Transverse colon (tissue), 4 donors: Measurements from ENCODE around the gene EXOC8.

Experiments used
- CTCF ChIP-seq, 5 experiments: fragments of 200-600 bp in 3 of 5; fragments of 450-650 bp in 2 of 5; sonication (generic) in 3 of 5; IDR thresholded peaks; 1 replicate in 2 of 5; 2 replicates in 3 of 5; pipeline ENCODE4 v1.5.1; 2016 to 2017; ENCODE audit warnings: antibody characterized with exemption in 5 of 5, inconsistent platforms in 3 of 5, mild to moderate bottlenecking in 2 of 5, moderate library complexity in 1 of 5
- POLR2AphosphoS5 ChIP-seq, 3 donors: sonication (generic); formaldehyde crosslinking; IDR thresholded peaks; one replicate each; pipeline ENCODE4 v1.6.1; 2016; ENCODE audit warnings: antibody characterized with exemption in 3 of 3

GRCh38 chr1:231348442-231348841, 10.8 kb upstream of the EXOC8 start:
- no peak for TF ChIP-seq CTCF (IDR thresholded peaks at IDR 0.05)
- no peak for TF ChIP-seq POLR2AphosphoS5 (IDR thresholded peaks at IDR 0.05)
